RKO (cell line): ENCODE results near the gene CLTA.

Source experiments
- DNase-seq: peaks from one replicate; pipeline ENCODE4 v3.0.0-alpha.2; 2016; ENCODE audit warnings: low spot score

The CLTA gene

GRCh38 chr9:36245906-36246305 lies 55.2 kb downstream of the CLTA start:
- no peak for DNase-seq

GRCh38 chr9:36247356-36247755 lies 56.6 kb downstream of the CLTA start:
- no peak for DNase-seq

DNA sequence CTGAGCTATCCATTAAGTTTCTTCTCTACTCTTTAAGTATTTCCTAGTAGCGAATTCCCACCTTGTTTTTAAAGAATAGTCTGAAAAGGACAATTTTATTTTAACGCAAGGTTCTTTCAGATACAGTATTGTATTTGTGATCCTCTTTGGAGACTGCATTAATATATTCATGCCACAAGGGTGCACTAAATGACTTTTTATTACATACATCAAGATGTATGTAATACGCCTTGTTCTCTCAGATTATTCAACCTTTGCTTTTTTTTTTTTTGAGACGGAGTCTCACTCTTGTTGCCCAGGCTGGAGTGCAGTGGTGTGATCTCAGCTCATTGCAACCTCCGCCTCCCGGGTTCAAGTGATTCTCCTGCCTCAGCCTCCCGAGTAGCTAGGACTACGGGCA lies 57.3 kb downstream of the CLTA start:
- DNase-seq, result peak; percentile 64

GRCh38 chr9:36249189-36249588 lies 58.5 kb downstream of the CLTA start:
- no peak for DNase-seq

DNA sequence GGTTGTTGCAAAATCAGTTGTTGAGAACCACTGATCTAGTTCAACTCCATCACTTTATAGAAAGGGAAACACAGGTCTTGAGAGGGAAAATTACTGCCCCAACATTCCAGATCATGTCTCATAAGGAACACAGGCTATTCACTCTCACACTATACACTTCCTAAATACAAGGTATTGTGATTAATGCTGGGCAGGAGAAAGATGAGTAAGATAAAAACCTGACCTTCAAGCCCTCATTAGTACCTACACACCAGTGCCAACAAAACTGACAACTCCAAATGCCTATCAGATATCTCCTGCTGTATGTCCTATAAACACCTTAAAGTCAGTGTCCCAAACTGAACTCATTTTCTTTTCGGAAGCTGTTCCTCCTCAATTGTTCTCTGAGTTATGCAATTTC lies 59.4 kb downstream of the CLTA start:
- DNase-seq, result no peak

GRCh38 chr9:36251428-36251827 lies 60.7 kb downstream of the CLTA start:
- DNase-seq, result no peak

- peak; percentile 95 for DNase-seq
These were observed 67.7 kb downstream of the CLTA start, which contains the start of gene GNE for GRCh38 chr9:36258208-36258995. TSS of gene GNE (minus strand) at chr9:36258448. CDS start at chr9:36249355, 9,093 bp downstream.

DNA sequence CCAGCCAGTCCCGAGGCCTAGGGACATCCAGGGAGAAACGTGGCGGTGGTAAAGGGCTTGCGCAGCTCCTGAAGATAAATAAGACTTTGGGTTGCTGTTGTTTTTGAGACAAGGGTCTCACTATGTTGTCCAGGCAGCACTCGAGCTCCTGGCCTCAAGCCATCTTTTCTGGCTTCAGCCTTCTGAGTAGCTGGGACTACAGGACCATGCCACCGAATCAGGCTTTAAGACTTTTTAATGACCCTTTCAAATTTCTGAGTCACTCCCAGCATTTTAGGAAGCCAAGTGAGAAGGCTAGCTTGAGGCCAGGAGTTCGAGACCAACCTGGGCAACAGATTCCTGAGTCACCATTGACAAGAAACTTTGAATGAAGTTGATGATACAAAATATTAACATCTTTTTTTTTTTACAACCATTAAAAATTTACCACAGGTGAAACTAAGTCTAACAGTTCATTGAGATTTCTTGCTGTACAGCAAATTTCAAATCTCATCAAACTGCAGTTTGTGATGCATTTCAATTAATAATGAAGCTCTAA lies 68.3 kb downstream of the CLTA start:
- peak; percentile 62 for DNase-seq
